Panc1 (cell line): Measurements from ENCODE around the gene MTHFD1L. TPM values are rescaled to one million over a fixed set of nuclear protein-coding genes. Genes with fewer than 3 reads are reported as not detected.

Experiments used
- ATAC-seq: fragments of 200-7000 bp; cut with Tn5 transposase; 2 replicates; pipeline ENCODE4 v1.9.1; 2020; ENCODE audit warnings: mild to moderate bottlenecking, moderate library complexity
- BruUV-seq: library from RNA; stranded (reverse); fragments of 400-500 nt; replicated peaks from 2 replicates; lab custom pipeline; 2021; lab: Mats Ljungman, UMichigan
- CTCF ChIA-PET: fragments of 300-600 bp; sonication (Branson Sonifier 250); formaldehyde crosslinking; loops from one replicate; lab custom pipeline; 2022; ENCODE audit warnings: antibody characterized with exemption; lab: Charles Lee
- POLR2A ChIA-PET: fragments of 300-600 bp; sonication (Branson Sonifier 250); formaldehyde crosslinking; loops from one replicate; lab custom pipeline; 2022; ENCODE audit warnings: antibody characterized with exemption; lab: Charles Lee
- DNase-seq: peaks from one replicate; pipeline ENCODE4 v3.0.0-alpha.2; 2010; ENCODE audit warnings: low read depth, low spot score
- H3K27ac ChIP-seq: 2 replicates; pipeline ENCODE4 v1.5.1; 2011; ENCODE audit warnings: mild to moderate bottlenecking, low read length, inconsistent platforms
- H3K27me3 ChIP-seq: fragments of 200-500 bp; sonication (Bioruptor generic); 2 replicates; pipeline ENCODE4 v1.6.0; 2014; ENCODE audit warnings: low read length, inconsistent platforms; ENCODE audit not compliant: control insufficient read depth, insufficient read depth
- H3K36me3 ChIP-seq: fragments of 200-500 bp; sonication (Bioruptor generic); 2 replicates; pipeline ENCODE4 v1.5.1; 2014; ENCODE audit warnings: inconsistent platforms, mild to moderate bottlenecking, low read length, moderate library complexity; ENCODE audit not compliant: control insufficient read depth, insufficient read depth
- H3K4me1 ChIP-seq: 2 replicates; pipeline ENCODE4 v1.5.1; 2011; ENCODE audit warnings: inconsistent platforms, mild to moderate bottlenecking, low read length, moderate library complexity; ENCODE audit not compliant: control insufficient read depth, insufficient read depth
- H3K4me3 ChIP-seq, 2 experiments: 2 replicates each; pipeline ENCODE4 v1.5.1; 2011 to 2012; ENCODE audit warnings: low read depth in 2 of 2, low read length in 2 of 2, mild to moderate bottlenecking in 2 of 2, inconsistent platforms in 1 of 2, moderate library complexity in 1 of 2
- H3K9me3 ChIP-seq: fragments of 200-500 bp; sonication (Bioruptor generic); 2 replicates; pipeline ENCODE4 v1.5.1; 2014; ENCODE audit warnings: low read depth, mild to moderate bottlenecking, inconsistent platforms, low read length, moderate library complexity; ENCODE audit not compliant: control insufficient read depth, insufficient read depth
- CTCF ChIP-seq: fragments of 450-650 bp; IDR thresholded peaks from 2 replicates; pipeline ENCODE4 v1.5.1; 2017; ENCODE audit warnings: mild to moderate bottlenecking
- POLR2AphosphoS5 ChIP-seq: IDR thresholded peaks from 2 replicates; pipeline ENCODE4 v1.6.1; 2012; ENCODE audit warnings: mild to moderate bottlenecking, low read depth, low read length, moderate library complexity
- REST ChIP-seq, 2 experiments: IDR thresholded peaks; 2 replicates each; pipeline ENCODE4 v1.6.1; 2011 to 2012; ENCODE audit warnings: low read depth in 2 of 2, control low read depth in 1 of 2, low read length in 1 of 2, mild to moderate bottlenecking in 1 of 2, moderate library complexity in 1 of 2; ENCODE audit not compliant: insufficient read depth in 1 of 2
- SIN3A ChIP-seq: IDR thresholded peaks from 2 replicates; pipeline ENCODE4 v1.6.1; 2012; ENCODE audit warnings: low read depth, mild to moderate bottlenecking, low read length, moderate library complexity, borderline replicate concordance; ENCODE audit not compliant: insufficient read depth
- TCF7L2 ChIP-seq: IDR thresholded peaks from 2 replicates; pipeline ENCODE4 v1.6.1; 2011; ENCODE audit warnings: mild to moderate bottlenecking, low read depth, low read length, inconsistent platforms
- in situ Hi-C: cut with HindIII; loops from 2 replicates; pipeline ENCODE4 v1.10.0; 2016; ENCODE audit warnings: low sequenced_read_pairs, low pct_unique_long_range_greater_than_20kb
- intact Hi-C: fragments of 100-400 bp; cut with micrococcal nuclease; formaldehyde crosslinking; loops from one replicate; pipeline ENCODE4 v1.10.0; 2022; ENCODE audit not compliant: unreplicated experiment
- total RNA-seq: library from RNA; stranded (reverse); gene quantifications from one replicate; pipeline ENCODE4 v1.2.1, GENCODE V29; 2021; ENCODE audit not compliant: unreplicated experiment

The MTHFD1L gene
- total RNA-seq, 1 experiment from 2014 or later, result 76.2 TPM

GRCh38 chr6:151057061-151057460 lies 191.6 kb downstream of the MTHFD1L start:
- POLR2A ChIA-PET, result no interaction called here
- DNase-seq (no peak), ATAC-seq (no peak)
- no TSS peak for BruUV-seq
- Histone ChIP-seq H3K27me3 (no peaks in the 10 kb centered on the region), H3K36me3 (no peaks in the 10 kb centered on the region), H3K4me3 (no peak overlapping the region), H3K4me1 (peaks cover 51% of the 10 kb centered on the region), H3K9me3 (no peaks in the 10 kb centered on the region), H3K27ac (peak overlapping the region; percentile 98)
- in situ Hi-C loops (no loop called here), intact Hi-C loops (no loop called here)
- no peak for TF ChIP-seq SIN3A
- no peak for TF ChIP-seq REST (IDR thresholded peaks at IDR 0.05; ENCODE audit: insufficient read depth in 1 of 2, low read depth in 2 of 2, low read length in 1 of 2)
- TF ChIP-seq TCF7L2, result no peak
- no peak for TF ChIP-seq CTCF
- TF ChIP-seq POLR2AphosphoS5, result no peak
- CTCF ChIA-PET, result no interaction called here

GRCh38 chr6:151058021-151058733 lies 192.7 kb downstream of the MTHFD1L start:
- CTCF ChIA-PET, result no interaction called here
- intact Hi-C loops (no loop called here), in situ Hi-C loops (no loop called here)
- no peak overlapping the region for H3K4me3 ChIP-seq
- H3K9me3 ChIP-seq, result no peaks in the 10 kb centered on the region
- H3K27me3 ChIP-seq, result no peaks in the 10 kb centered on the region
- no peak for DNase-seq
- H3K27ac ChIP-seq, result peak overlapping the region; percentile 98
- no peaks in the 10 kb centered on the region for H3K36me3 ChIP-seq
- peaks cover 60% of the 10 kb centered on the region for H3K4me1 ChIP-seq
- no peak for ATAC-seq
- no TSS peak for BruUV-seq
- POLR2A ChIA-PET, result interaction anchor here (0.6 kb wide), 1 partner anchor 182 kb away, joined by 3 read pairs; no protein-coding TSS in a partner anchor
- TF ChIP-seq POLR2AphosphoS5, result no peak
- TF ChIP-seq TCF7L2, result no peak
- TF ChIP-seq CTCF, result no peak
- TF ChIP-seq REST (IDR thresholded peaks at IDR 0.05; ENCODE audit: insufficient read depth in 1 of 2, low read depth in 2 of 2, low read length in 1 of 2), result no peak
- no peak for TF ChIP-seq SIN3A
